LNCAP (cell line): ENCODE results near the gene MAP2.

Source experiments
- CTCF ChIP-seq: fragments of 450-650 bp; IDR thresholded peaks from 2 replicates; pipeline ENCODE4 v1.5.1; 2017; ENCODE audit warnings: mild to moderate bottlenecking

The MAP2 gene

GRCh38 chr2:209425471-209426071 lies 1.7 kb downstream of the MAP2 start:
- TF ChIP-seq CTCF = peak; percentile 64

GRCh38 chr2:209426432-209426831 lies 2.6 kb downstream of the MAP2 start:
- TF ChIP-seq CTCF = no peak

GRCh38 chr2:209431701-209432100 lies 7.9 kb downstream of the MAP2 start:
- no peak for TF ChIP-seq CTCF

GRCh38 chr2:209441541-209441940 lies 17.7 kb downstream of the MAP2 start:
- no peak for TF ChIP-seq CTCF

- TF ChIP-seq CTCF = no peak
These were observed 19.1 kb downstream of the MAP2 start for GRCh38 chr2:209442939-209443338.

- no peak for TF ChIP-seq CTCF
These were observed 21.6 kb downstream of the MAP2 start for GRCh38 chr2:209445485-209445884.

GRCh38 chr2:209451209-209451834 lies 27.5 kb downstream of the MAP2 start:
- no peak for TF ChIP-seq CTCF

- no peak for TF ChIP-seq CTCF
These were observed 32.6 kb downstream of the MAP2 start for GRCh38 chr2:209456489-209456888.
